Muscle layer of duodenum (tissue), 2 donors: ENCODE results near the gene SDF2L1.
"Not testable (repeated sequence)": the region's sequence is repeated elsewhere in the genome, so short reads cannot be mapped to it uniquely, and the experiment has no call there.

Experiments used
- H3K27ac ChIP-seq: one replicate; pipeline ENCODE4 v1.7.0; 2013; ENCODE audit warnings: mild to moderate bottlenecking, low read length
- H3K27me3 ChIP-seq: one replicate; pipeline ENCODE4 v1.7.0; 2013; ENCODE audit warnings: low read depth, mild to moderate bottlenecking, control low read depth, low read length
- H3K36me3 ChIP-seq, 2 donors: one replicate each; pipeline ENCODE4 v1.7.0; 2013; ENCODE audit warnings: low read length in 2 of 2, control low read depth in 1 of 2, mild to moderate bottlenecking in 1 of 2; ENCODE audit not compliant: insufficient read depth in 2 of 2, control insufficient read depth in 1 of 2
- H3K4me1 ChIP-seq, 2 donors: one replicate each; pipeline ENCODE4 v1.7.0; 2013; ENCODE audit warnings: low read length in 2 of 2, mild to moderate bottlenecking in 2 of 2, control low read depth in 1 of 2, moderate library complexity in 1 of 2; ENCODE audit not compliant: insufficient read depth in 2 of 2, control insufficient read depth in 1 of 2
- H3K4me3 ChIP-seq, 2 donors: one replicate each; pipeline ENCODE4 v1.7.0; 2013; ENCODE audit warnings: low read length in 2 of 2, low read depth in 1 of 2, mild to moderate bottlenecking in 1 of 2
- H3K9me3 ChIP-seq, 2 donors: one replicate each; pipeline ENCODE4 v1.7.0; 2013; ENCODE audit warnings: low read length in 2 of 2, control low read depth in 1 of 2, mild to moderate bottlenecking in 1 of 2; ENCODE audit not compliant: control insufficient read depth in 1 of 2
- donor health status: healthy.

The SDF2L1 gene

DNA sequence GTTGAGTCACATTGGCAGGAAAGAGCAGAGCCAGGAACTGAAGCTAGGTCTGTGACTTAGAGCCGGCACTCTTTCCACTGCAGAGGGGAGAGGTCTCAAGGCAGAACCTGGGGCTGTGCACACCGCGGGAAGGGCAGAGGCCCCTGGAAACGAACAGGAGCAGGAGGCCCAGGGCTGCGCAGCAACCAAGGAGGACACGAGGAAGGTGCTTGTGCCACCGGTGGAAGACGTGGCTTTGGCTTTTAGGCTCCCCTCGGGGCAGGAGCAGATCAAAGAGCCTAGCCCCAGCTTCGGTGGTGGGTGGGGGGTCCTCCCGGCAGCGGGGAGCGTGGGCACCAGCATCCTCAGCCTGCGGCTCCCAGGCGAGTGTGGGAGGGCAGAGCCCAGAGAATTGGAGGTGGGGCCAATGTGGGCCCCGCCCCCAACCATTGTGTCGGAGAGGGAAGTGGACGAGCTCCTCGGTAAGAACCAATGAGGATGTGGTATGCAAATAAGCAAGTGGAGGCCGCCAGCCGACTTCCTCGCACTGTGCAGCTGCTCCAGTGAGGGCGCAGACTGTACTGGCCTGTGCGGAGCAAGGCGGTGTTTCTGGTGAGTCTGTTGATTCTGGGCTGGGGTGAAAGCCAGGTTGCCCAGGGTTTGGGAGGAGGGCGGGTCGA, 9.7 kb upstream of the SDF2L1 start, which contains the start of gene CCDC116:
Gene CCDC116, plus strand, starts transcription at position 524 of the 659 bp plus-strand sequence. CDS start 422 bp downstream, outside the sequence.
- Histone ChIP-seq H3K4me3 (no peak within 1 kb of the TSS), H3K36me3 (no peaks in the 10 kb centered on the region), H3K9me3 (no peaks in the 10 kb centered on the region), H3K27me3 (no peaks in the 10 kb centered on the region), H3K27ac (no peak within 1 kb of the TSS), H3K4me1 (peaks cover 0 to 9% of the 10 kb centered on the region in 2 donors)

DNA sequence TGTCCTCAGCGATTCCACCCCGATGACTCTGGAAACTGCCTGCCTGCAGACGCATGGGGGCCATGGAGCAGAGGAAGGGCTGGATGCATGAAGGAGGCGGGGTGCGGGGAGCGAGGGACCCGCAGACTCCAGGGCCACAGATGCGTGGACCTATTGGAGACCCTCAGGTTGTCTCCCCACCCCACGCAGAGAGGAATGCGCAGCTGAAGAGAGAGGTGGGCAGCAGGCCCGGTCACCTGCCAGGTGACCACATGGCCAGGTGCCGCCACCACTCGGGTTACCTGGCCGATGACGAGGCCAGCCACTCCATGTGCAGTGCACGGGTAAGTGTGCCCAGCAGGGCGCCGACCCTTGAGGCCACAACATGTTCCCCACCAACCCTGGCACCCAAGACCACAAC, 9.2 kb upstream of the SDF2L1 start:
- Histone ChIP-seq H3K36me3 (no peaks in the 10 kb centered on the region), H3K4me3 (no peak overlapping the region), H3K9me3 (no peaks in the 10 kb centered on the region), H3K27me3 (no peaks in the 10 kb centered on the region), H3K4me1 (peaks cover 0 to 9% of the 10 kb centered on the region in 2 donors), H3K27ac (no peak overlapping the region)

DNA sequence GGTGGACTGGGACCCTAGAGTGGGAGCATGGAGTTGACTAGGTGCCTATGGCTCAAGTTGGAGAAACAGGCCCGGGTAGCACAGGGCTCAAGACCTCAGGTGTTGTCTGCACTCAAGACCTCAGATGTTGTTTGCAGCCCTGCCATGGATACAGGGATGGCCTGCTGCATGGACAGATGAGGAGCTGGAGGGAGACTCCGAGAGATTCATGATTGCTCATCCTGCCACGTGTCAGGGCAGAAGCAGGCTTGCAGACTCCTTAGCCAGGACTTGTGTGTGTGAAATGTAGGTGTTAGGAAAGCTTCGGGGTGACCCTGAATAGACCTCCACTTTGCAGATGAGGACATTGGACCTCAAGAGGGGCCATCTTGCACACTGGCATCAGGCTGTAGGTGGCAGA, 8.6 kb upstream of the SDF2L1 start:
- Histone ChIP-seq H3K4me1 (peaks cover 0 to 9% of the 10 kb centered on the region in 2 donors), H3K27me3 (no peaks in the 10 kb centered on the region), H3K36me3 (no peaks in the 10 kb centered on the region), H3K9me3 (no peaks in the 10 kb centered on the region), H3K27ac (no peak overlapping the region), H3K4me3 (no peak overlapping the region)

DNA sequence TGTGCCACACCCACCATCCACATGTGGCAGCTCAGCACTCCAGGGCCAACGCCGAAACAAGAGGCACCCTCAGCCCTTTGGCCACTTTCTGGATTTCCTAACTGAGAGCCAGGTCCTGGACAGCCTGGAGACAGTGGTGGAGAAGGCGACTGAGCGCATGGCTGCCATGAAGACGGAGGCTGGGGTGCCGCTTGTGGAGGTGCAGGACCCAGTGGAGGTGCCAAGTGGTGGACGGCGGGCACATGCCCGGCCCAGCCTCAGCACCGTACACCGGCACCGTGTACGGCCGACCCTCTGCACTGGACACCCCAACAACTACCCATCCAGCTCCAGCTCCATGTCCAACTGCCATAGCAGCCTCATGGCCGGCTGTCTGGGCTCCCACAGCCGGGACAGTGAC, 8.0 kb upstream of the SDF2L1 start:
- Histone ChIP-seq H3K9me3 (no peaks in the 10 kb centered on the region), H3K4me3 (no peak overlapping the region), H3K36me3 (no peaks in the 10 kb centered on the region), H3K27ac (no peak overlapping the region), H3K27me3 (no peaks in the 10 kb centered on the region), H3K4me1 (peaks cover 0 to 6% of the 10 kb centered on the region in 2 donors)

DNA sequence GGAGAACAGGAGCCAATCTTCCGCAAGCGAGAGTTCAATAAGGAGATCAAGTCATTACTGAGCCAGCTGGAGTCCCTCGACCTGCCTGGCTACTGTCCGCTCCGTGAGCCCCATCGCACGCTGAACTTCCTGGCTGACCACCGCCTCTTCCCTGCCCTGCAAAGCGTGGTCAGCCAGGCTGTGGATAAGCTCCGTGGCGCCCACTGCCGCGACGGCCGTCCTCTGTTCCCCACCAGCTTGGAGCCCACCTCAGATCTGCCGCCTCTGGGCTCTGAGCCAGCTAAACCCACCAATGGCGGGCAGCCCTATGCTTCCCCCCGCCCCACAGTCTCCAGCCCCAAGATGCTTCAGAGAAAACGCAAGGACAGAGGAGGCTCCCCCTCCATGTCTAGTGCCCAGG, 7.3 kb upstream of the SDF2L1 start:
- H3K4me3 ChIP-seq = no peak overlapping the region
- H3K9me3 ChIP-seq = no peaks in the 10 kb centered on the region
- no peaks in the 10 kb centered on the region for H3K4me1 ChIP-seq
- H3K36me3 ChIP-seq = no peaks in the 10 kb centered on the region
- H3K27ac ChIP-seq = no peak overlapping the region
- no peaks in the 10 kb centered on the region for H3K27me3 ChIP-seq

DNA sequence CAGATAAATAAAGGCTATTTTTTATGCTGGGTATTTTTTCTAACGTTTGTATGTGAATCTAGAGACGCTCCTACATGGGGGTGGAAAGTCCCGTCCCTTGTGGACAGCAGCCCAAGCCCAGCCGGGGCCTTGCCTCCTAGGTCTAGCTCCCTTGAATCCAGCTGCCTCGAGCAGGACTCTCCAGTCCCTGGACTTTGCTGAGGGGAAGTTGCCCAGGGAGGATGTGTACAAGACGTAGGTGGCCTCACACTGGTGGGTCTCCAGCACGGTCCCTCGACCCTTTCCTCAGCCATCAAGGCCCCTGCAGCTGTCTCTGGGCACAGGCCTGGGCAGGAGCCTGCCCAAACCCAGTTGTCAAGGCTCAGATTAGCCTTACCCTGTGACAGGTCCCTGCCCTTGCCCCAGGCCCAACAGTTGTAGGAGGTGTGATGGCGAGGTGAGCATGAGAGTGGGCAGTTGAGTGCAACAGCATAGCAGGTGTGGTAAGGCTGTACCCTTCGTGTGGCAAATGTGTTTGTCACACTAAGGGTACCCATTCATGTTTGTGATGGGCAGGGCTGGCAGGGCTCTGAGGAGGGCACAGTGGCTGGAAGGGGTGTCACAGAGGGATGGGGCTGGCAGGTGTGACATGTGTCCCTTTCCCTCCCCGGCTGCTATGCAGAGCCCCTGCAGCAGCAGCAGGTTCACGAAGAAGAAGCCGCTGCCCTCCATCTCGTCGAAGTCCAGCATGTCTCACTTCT, 6.2 kb upstream of the SDF2L1 start:
- Histone ChIP-seq H3K9me3 (no peaks in the 10 kb centered on the region), H3K27ac (no peak overlapping the region), H3K36me3 (no peaks in the 10 kb centered on the region), H3K4me3 (no peak overlapping the region), H3K4me1 (no peaks in the 10 kb centered on the region), H3K27me3 (no peaks in the 10 kb centered on the region)

DNA sequence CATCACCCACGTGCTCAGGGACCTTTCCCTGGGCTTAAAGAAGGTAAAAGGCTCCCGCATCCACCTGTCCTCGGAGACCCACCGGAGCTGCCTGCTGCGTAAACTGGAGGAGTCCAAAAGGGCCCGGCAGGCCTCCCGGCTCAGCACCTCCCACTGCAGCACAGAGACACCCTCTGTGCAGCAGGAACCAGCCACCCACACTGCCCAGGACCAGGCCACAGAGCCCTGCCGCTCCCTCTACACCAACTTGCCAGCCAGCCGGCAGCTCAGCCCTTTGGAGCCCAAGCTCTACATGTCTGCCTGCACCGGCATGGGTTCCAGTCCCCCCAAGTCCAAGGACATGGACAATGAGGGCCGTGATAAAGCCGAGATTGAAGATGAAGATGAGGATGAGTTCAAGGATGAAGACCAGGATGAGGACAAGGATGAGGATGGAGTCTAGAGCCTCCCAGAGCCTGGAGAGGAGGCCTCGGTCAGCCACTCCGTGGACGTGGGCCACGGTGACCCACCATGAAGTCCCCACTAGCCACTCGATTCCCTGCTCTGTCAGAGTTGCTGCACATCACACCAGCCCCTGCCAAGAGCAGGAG, 5.4 kb upstream of the SDF2L1 start:
- H3K4me3 ChIP-seq = no peak overlapping the region
- peaks cover 0 to 7% of the 10 kb centered on the region in 2 donors for H3K4me1 ChIP-seq
- no peak overlapping the region for H3K27ac ChIP-seq
- no peaks in the 10 kb centered on the region for H3K36me3 ChIP-seq
- H3K9me3 ChIP-seq = no peaks in the 10 kb centered on the region
- no peaks in the 10 kb centered on the region for H3K27me3 ChIP-seq

DNA sequence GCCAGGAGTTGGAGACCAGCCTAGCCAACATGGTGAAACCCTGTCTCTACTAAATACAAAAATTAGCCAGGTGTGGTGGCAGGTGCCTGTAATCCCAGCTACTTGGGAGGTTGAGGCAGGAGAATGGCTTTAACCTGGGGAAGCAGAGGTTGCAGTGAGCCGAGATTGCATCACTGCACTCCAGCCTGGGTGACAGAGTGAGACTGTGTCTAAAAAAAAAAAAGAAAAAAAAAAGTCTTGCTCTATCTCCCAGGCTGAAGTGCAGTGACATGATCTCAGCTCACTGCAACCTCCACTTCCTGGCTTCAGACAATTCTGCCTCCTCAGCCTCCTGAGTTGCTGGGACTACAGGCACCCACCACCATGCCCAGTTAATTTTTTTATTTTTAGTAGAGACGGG, 4.7 kb upstream of the SDF2L1 start:
- not testable (repeated sequence) for H3K4me1 ChIP-seq, H3K27me3 ChIP-seq, H3K4me3 ChIP-seq, H3K27ac ChIP-seq, H3K9me3 ChIP-seq, H3K36me3 ChIP-seq

DNA sequence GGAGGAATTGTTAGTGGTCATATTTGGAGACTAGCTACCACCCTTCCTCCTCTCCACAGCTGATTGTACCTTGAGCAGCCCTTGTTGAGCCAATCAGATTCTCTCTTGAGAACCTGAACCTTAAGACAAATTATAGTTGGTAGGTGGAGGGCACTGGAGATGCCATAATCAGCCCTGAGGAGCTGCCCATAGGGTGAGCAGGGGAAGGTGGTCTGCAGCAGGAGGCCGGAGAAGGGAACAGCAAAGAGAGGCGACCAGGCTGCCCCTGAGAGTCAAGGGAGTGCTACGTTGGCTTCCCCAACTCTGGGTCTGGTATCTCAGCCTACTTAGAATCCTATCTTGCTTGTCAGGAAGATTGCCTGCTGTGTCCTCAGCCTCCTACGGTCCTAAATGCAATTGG, 2.7 kb upstream of the SDF2L1 start:
- Histone ChIP-seq H3K9me3 (no peaks in the 10 kb centered on the region), H3K27me3 (no peaks in the 10 kb centered on the region), H3K27ac (no peak overlapping the region), H3K36me3 (no peaks in the 10 kb centered on the region), H3K4me3 (no peak overlapping the region), H3K4me1 (peaks cover 0 to 17% of the 10 kb centered on the region in 2 donors)

DNA sequence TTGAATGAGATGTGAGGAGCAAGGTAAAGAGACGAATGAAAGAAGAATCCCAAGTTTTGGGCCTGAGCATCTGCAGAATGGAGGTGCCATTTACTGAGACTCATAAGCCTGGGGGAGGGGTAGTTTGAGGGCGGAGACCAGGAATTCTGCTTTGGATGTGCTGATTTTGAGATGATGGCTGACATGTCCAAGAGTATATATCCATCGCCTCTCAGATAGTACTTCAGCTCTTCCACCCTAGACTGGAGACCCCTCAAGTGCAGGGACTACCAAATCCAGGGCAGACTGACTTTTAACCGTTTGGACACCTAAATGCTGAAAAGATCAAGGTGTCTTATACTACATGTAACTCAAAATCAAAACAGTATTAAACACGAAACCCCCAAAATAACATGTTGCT, 1.3 kb upstream of the SDF2L1 start:
- no peaks in the 10 kb centered on the region for H3K36me3 ChIP-seq
- no peaks in the 10 kb centered on the region for H3K27me3 ChIP-seq
- H3K4me3 ChIP-seq = no peak overlapping the region
- no peak overlapping the region for H3K27ac ChIP-seq
- peaks cover 0 to 17% of the 10 kb centered on the region in 2 donors for H3K4me1 ChIP-seq
- no peaks in the 10 kb centered on the region for H3K9me3 ChIP-seq

DNA sequence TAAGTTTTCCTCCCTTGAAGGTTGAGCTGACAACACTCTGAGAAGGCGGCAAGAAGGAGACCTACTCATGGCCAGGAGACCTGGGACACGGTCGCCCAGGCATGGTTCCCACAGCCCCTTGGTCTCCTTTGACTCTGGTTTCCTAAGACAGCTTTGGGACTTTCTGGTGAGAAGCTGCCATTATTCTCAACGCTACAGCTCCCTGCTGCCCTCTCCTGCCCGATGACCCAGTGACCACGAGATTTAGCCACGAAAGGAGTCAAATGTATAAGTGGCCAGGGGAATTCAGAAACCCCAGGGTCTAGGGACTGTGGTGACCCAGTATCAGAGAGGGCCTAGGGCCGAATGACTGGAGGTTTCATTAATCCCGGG, 699 bp upstream of the SDF2L1 start:
- H3K9me3 ChIP-seq = no peaks in the 10 kb centered on the region
- peak overlapping the region; percentile 2 for H3K27ac ChIP-seq
- peaks cover 0 to 18% of the 10 kb centered on the region in 2 donors for H3K4me1 ChIP-seq
- peak overlapping the region; percentile 66 to 92 for H3K4me3 ChIP-seq
- no peaks in the 10 kb centered on the region for H3K36me3 ChIP-seq
- no peaks in the 10 kb centered on the region for H3K27me3 ChIP-seq
